GM13977 (cell line): ENCODE results near the gene GMDS.

Experiments used
- DNase-seq: peaks from one replicate; pipeline ENCODE4 v3.0.0; 2012; ENCODE audit warnings: low spot score
- in situ Hi-C: fragments of 300-500 bp; cut with MboI; formaldehyde crosslinking; loops from one replicate; pipeline ENCODE4 v1.12.0; 2022; ENCODE audit warnings: low sequenced_read_pairs, low pct_unique_long_range_greater_than_20kb, mixed read lengths, inconsistent platforms; ENCODE audit not compliant: unreplicated experiment
- TF ChIP-seq, protein P1 (sequence below): IDR thresholded peaks from 2 replicates; pipeline ENCODE4 v1.5.1; 2012; ENCODE audit warnings: mild to moderate bottlenecking, control low read depth; ENCODE audit not compliant: insufficient read depth; ENCODE audit errors: extremely low read depth, missing control alignments

The GMDS gene

GRCh38 chr6:1599469-1599868 lies 645.9 kb downstream of the GMDS start:
- TF ChIP-seq, protein P1, sequence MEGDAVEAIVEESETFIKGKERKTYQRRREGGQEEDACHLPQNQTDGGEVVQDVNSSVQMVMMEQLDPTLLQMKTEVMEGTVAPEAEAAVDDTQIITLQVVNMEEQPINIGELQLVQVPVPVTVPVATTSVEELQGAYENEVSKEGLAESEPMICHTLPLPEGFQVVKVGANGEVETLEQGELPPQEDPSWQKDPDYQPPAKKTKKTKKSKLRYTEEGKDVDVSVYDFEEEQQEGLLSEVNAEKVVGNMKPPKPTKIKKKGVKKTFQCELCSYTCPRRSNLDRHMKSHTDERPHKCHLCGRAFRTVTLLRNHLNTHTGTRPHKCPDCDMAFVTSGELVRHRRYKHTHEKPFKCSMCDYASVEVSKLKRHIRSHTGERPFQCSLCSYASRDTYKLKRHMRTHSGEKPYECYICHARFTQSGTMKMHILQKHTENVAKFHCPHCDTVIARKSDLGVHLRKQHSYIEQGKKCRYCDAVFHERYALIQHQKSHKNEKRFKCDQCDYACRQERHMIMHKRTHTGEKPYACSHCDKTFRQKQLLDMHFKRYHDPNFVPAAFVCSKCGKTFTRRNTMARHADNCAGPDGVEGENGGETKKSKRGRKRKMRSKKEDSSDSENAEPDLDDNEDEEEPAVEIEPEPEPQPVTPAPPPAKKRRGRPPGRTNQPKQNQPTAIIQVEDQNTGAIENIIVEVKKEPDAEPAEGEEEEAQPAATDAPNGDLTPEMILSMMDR: no peak
- in situ Hi-C loops: loop anchor here (10.0 to 25.0 kb wide), 2 partner anchors 755 to 1038 kb away; no protein-coding TSS in a partner anchor
- DNase-seq: no peak

GRCh38 chr6:1598886-1599285 lies 646.5 kb downstream of the GMDS start:
- in situ Hi-C loops: loop anchor here (10.0 to 25.0 kb wide), 2 partner anchors 756 to 1038 kb away; no protein-coding TSS in a partner anchor

GRCh38 chr6:1598433-1598832 lies 647.0 kb downstream of the GMDS start:
- DNase-seq: no peak
- TF ChIP-seq, protein P1: no peak
- in situ Hi-C loops: loop anchor here (10.0 to 25.0 kb wide), 2 partner anchors 756 to 1039 kb away; no protein-coding TSS in a partner anchor

More at GRCh38 chr6:1598886-1599285, 646.5 kb downstream of the GMDS start:
- no peak for DNase-seq
- TF ChIP-seq, protein P1: no peak

GRCh38 chr6:1597924-1598323 lies 647.5 kb downstream of the GMDS start:
- TF ChIP-seq, protein P1: no peak
- DNase-seq: no peak
- in situ Hi-C loops: loop anchor here (10.0 to 25.0 kb wide), 2 partner anchors 757 to 1039 kb away; no protein-coding TSS in a partner anchor

GRCh38 chr6:1597121-1597744 lies 648.2 kb downstream of the GMDS start:
- in situ Hi-C loops: loop anchor here (10.0 to 25.0 kb wide), 2 partner anchors 758 to 1040 kb away; no protein-coding TSS in a partner anchor

DNA sequence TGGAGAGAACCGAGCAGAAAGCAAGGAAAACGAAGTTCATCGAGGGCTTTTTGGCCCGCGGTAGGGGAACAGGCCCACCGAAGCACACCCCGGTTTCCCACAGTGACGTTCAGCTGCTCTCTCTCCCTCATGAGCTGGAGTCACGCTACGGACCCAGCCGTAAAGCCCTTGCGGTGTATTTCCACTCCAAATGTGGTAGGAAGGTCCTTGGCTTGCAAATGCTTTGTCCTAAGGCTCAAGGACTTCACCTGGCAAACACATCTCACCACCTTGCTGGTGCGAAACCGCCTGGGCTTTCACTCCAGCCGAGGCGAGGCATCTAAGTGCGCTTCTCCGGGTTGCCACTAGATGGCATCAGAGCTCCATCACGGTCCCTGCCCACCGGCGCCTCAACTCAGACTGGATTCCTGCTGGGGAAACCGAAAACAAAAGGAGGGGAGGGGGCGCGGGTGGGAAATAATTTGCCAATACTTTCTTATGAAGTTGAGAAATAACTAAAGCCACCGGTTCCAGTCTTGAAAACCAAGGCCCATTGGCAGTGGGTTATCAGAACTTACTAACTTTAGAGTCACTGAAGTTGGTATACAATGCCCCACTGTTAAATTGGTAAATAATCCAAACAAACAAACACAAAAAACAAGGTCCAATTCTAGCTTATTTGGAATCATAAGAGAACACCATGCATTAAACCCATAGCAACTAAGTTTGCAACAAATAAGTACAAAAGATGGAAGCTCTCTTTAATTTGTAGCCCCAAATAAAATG lies 649.1 kb downstream of the GMDS start:
- in situ Hi-C loops: loop anchor here (10.0 to 25.0 kb wide), 2 partner anchors 759 to 1041 kb away; no protein-coding TSS in a partner anchor

More at GRCh38 chr6:1597121-1597744, 648.2 kb downstream of the GMDS start:
- TF ChIP-seq, protein P1: no peak
- DNase-seq: no peak

More for the DNA sequence above, 649.1 kb downstream of the GMDS start:
- DNase-seq: peak; percentile 87
- TF ChIP-seq, protein P1: peak; percentile 94
